ENCODE results near the gene TMEM95. TPM values are rescaled to one million over a fixed set of nuclear protein-coding genes. Genes with fewer than 3 reads are reported as not detected.

TMEM95 gene
- total RNA-seq, 1 experiment from 2014 or later: not detected

DNA sequence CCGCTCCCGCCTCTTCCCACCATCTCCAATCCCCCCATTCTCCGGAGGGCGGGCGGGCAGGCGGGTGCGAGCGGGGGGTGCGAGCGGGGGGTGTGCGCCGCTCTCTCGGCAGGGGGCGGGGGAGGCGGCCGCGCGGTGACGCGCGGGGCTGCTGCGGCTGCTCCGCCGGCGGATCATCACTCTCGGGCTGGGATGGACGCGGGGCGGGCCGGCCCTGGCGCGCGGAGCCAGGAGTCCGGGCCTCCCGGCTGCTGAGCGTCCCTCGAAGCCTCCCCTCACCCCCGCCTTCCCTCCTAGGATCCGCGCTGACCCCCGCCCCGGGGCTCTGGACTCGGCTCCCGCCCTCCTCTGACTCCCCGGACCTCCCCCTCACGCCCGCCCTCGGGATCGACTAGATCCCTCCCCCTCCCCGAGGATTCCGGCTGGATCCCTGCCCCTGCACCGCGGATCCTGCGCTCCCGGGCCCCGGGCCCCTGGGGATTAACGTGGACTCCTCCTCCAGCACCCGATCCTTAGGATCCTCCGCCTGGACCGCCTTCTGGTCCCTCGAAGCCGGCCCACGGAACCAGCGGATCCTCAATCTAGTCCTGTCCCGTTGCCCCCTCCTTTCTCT lies 49.9 kb downstream of the TMEM95 start:
- no TSS peak for BruUV-seq (replicated peaks)
- no peaks in the 10 kb centered on the region for H4K20me1 ChIP-seq (ENCODE audit: insufficient read depth)
- no peak for DNase-seq (ENCODE audit: low read depth, low spot score)
- peak overlapping the region; percentile 81 for H3K4me2 ChIP-seq (ENCODE audit: low read length)
- no peaks in the 10 kb centered on the region for H3K27me3 ChIP-seq (ENCODE audit: insufficient read depth, low read length)
- peaks cover 0 to 2% of the 10 kb centered on the region in 2 experiments; a peak in 1 of 4 replicates for H3K36me3 ChIP-seq (ENCODE audit: control insufficient read depth in 1 of 2, insufficient read depth in 2 of 2, low read length in 2 of 2)
- CTCF ChIA-PET: interaction anchor here (0.8 to 1.4 kb wide), 6 partner anchors 11 to 283 kb away, joined by 3 to 20 read pairs (median 4); partner anchors contain the start of genes PLSCR3, TMEM102, TNK1 and TP53
- H3K9me2 ChIP-seq (ENCODE audit: insufficient read depth): no peaks in the 10 kb centered on the region
- H3K4me3 ChIP-seq (replicated peaks in 1 of 2; ENCODE audit: low read depth in 1 of 2, low read length in 2 of 2): peak overlapping the region; percentile 61 to 72
- peaks cover 30 to 43% of the 10 kb centered on the region in 2 experiments for H3K4me1 ChIP-seq (ENCODE audit: control insufficient read depth in 1 of 2, insufficient read depth in 2 of 2, low read length in 2 of 2)
- intact Hi-C loops (cut with micrococcal nuclease): loop anchor here (1.0 kb wide), 1 partner anchor 30 kb away; the partner anchor contains the start of gene TMEM102
- ATAC-seq: peak; percentile 35
- no peak overlapping the region for H2AFZ ChIP-seq (ENCODE audit: low read depth, low read length, poor library complexity, severe bottlenecking)
- H3K9ac ChIP-seq (ENCODE audit: low read length): peak overlapping the region; percentile 84
- RAD21 ChIA-PET (ENCODE audit: low non-redundant PET in 1 of 2, low total read pairs in 2 of 2, uncharacterized antibody in 2 of 2, unreplicated experiment in 2 of 2): interaction anchor here (0.5 to 1.2 kb wide), 3 partner anchors 10 to 123 kb away, joined by 3 read pairs; partner anchors contain the start of genes PLSCR3 (in 1 of the 2) and SLC2A4 (in 1 of the 2)
- no peaks in the 10 kb centered on the region for H3K9me3 ChIP-seq (ENCODE audit: control insufficient read depth in 1 of 2, insufficient read depth in 1 of 2, low read depth in 1 of 2, low read length in 2 of 2)
- H3K27ac ChIP-seq (ENCODE audit: low read depth, low read length): peak overlapping the region; percentile 70
- peaks cover 8% of the 10 kb centered on the region for H3K79me2 ChIP-seq (ENCODE audit: insufficient read depth, low read length)
- POLR2A ChIA-PET: interaction anchor here (0.8 to 2.3 kb wide), 15 partner anchors 11 to 179 kb away, joined by 3 to 33 read pairs (median 5); partner anchors contain the start of genes MPDU1, NEURL4, PLSCR3 and POLR2A
- TF ChIP-seq, protein P1, sequence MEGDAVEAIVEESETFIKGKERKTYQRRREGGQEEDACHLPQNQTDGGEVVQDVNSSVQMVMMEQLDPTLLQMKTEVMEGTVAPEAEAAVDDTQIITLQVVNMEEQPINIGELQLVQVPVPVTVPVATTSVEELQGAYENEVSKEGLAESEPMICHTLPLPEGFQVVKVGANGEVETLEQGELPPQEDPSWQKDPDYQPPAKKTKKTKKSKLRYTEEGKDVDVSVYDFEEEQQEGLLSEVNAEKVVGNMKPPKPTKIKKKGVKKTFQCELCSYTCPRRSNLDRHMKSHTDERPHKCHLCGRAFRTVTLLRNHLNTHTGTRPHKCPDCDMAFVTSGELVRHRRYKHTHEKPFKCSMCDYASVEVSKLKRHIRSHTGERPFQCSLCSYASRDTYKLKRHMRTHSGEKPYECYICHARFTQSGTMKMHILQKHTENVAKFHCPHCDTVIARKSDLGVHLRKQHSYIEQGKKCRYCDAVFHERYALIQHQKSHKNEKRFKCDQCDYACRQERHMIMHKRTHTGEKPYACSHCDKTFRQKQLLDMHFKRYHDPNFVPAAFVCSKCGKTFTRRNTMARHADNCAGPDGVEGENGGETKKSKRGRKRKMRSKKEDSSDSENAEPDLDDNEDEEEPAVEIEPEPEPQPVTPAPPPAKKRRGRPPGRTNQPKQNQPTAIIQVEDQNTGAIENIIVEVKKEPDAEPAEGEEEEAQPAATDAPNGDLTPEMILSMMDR (IDR thresholded peaks at IDR 0.05 in 2 of 3, conservative IDR thresholded peaks at IDR 0.05 in 1 of 3; ENCODE audit: borderline replicate concordance in 1 of 3, insufficient read depth in 1 of 3, low read depth in 2 of 3, low read length in 2 of 3): no peak
- no peak for TF ChIP-seq TCF7L2 (IDR thresholded peaks at IDR 0.05; ENCODE audit: borderline replicate concordance, extremely low read depth, insufficient read depth, insufficient read length)
- no peak for TF ChIP-seq JUND (IDR thresholded peaks at IDR 0.05)
- TF ChIP-seq EGR1 (IDR thresholded peaks at IDR 0.05; ENCODE audit: low read depth): 0 out of 2 replicates have a peak, but pooled peaks have one; percentile 24
- no peak for TF ChIP-seq SRF (IDR thresholded peaks at IDR 0.05; ENCODE audit: low read depth)
- TF ChIP-seq POLR2A (IDR thresholded peaks at IDR 0.05; ENCODE audit: borderline replicate concordance, extremely low read depth, insufficient read depth, insufficient read length): peak; percentile 49
- peak; percentile 55; the same call in 1 of the 2 replicates for TF ChIP-seq POLR2AphosphoS5 (IDR thresholded peaks at IDR 0.05; ENCODE audit: low read depth, low read length)
- TF ChIP-seq, protein P2, sequence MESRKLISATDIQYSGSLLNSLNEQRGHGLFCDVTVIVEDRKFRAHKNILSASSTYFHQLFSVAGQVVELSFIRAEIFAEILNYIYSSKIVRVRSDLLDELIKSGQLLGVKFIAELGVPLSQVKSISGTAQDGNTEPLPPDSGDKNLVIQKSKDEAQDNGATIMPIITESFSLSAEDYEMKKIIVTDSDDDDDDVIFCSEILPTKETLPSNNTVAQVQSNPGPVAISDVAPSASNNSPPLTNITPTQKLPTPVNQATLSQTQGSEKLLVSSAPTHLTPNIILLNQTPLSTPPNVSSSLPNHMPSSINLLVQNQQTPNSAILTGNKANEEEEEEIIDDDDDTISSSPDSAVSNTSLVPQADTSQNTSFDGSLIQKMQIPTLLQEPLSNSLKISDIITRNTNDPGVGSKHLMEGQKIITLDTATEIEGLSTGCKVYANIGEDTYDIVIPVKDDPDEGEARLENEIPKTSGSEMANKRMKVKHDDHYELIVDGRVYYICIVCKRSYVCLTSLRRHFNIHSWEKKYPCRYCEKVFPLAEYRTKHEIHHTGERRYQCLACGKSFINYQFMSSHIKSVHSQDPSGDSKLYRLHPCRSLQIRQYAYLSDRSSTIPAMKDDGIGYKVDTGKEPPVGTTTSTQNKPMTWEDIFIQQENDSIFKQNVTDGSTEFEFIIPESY (IDR thresholded peaks at IDR 0.05; ENCODE audit: extremely low read depth, insufficient replicate concordance, low read length): no peak
- TF ChIP-seq ZFX (IDR thresholded peaks at IDR 0.05): 0 out of 2 replicates have a peak, but pooled peaks have one; percentile 14
- TF ChIP-seq, protein P3, sequence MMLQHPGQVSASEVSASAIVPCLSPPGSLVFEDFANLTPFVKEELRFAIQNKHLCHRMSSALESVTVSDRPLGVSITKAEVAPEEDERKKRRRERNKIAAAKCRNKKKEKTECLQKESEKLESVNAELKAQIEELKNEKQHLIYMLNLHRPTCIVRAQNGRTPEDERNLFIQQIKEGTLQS (IDR thresholded peaks at IDR 0.05): no peak
- TF ChIP-seq, protein P4, sequence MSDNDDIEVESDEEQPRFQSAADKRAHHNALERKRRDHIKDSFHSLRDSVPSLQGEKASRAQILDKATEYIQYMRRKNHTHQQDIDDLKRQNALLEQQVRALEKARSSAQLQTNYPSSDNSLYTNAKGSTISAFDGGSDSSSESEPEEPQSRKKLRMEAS (IDR thresholded peaks at IDR 0.05): no peak
- no peak for TF ChIP-seq ZNF274 (IDR thresholded peaks at IDR 0.05; ENCODE audit: low read depth, low read length)
- TF ChIP-seq SIN3A (IDR thresholded peaks at IDR 0.05; ENCODE audit: low read depth): no peak
- TF ChIP-seq FOSL1 (IDR thresholded peaks at IDR 0.05; ENCODE audit: low read depth): no peak
- TF ChIP-seq, protein P5, sequence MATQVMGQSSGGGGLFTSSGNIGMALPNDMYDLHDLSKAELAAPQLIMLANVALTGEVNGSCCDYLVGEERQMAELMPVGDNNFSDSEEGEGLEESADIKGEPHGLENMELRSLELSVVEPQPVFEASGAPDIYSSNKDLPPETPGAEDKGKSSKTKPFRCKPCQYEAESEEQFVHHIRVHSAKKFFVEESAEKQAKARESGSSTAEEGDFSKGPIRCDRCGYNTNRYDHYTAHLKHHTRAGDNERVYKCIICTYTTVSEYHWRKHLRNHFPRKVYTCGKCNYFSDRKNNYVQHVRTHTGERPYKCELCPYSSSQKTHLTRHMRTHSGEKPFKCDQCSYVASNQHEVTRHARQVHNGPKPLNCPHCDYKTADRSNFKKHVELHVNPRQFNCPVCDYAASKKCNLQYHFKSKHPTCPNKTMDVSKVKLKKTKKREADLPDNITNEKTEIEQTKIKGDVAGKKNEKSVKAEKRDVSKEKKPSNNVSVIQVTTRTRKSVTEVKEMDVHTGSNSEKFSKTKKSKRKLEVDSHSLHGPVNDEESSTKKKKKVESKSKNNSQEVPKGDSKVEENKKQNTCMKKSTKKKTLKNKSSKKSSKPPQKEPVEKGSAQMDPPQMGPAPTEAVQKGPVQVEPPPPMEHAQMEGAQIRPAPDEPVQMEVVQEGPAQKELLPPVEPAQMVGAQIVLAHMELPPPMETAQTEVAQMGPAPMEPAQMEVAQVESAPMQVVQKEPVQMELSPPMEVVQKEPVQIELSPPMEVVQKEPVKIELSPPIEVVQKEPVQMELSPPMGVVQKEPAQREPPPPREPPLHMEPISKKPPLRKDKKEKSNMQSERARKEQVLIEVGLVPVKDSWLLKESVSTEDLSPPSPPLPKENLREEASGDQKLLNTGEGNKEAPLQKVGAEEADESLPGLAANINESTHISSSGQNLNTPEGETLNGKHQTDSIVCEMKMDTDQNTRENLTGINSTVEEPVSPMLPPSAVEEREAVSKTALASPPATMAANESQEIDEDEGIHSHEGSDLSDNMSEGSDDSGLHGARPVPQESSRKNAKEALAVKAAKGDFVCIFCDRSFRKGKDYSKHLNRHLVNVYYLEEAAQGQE (IDR thresholded peaks at IDR 0.05; ENCODE audit: low read depth): no peak
- no peak for TF ChIP-seq EZH2phosphoT487 (IDR thresholded peaks at IDR 0.05; ENCODE audit: borderline replicate concordance)
- no peak for TF ChIP-seq ELF1 (IDR thresholded peaks at IDR 0.05; ENCODE audit: borderline replicate concordance, low read depth)
- TF ChIP-seq YY1 (IDR thresholded peaks at IDR 0.05; ENCODE audit: extremely low read depth, insufficient replicate concordance, low read depth, low read length): peak; percentile 39
